Measurements from ENCODE around the gene E2F7.

- TF ChIP-seq CTCF (IDR thresholded peaks at IDR 0.05; ENCODE audit: poor library complexity, severe bottlenecking) (no peak), POLR2AphosphoS5 (IDR thresholded peaks at IDR 0.05) (no peak), TAF1 (IDR thresholded peaks at IDR 0.05; ENCODE audit: low read depth) (no peak), REST (IDR thresholded peaks at IDR 0.05; ENCODE audit: borderline replicate concordance) (no peak)
Observed at GRCh38 chr12:77062846-77063461, 2.4 kb downstream of the E2F7 start.

Data from neural cell (in vitro differentiated cells).